Lung (tissue), 12 donors: ENCODE measurements around the gene EML1. TPM values are rescaled to one million over a fixed set of nuclear protein-coding genes. Genes with fewer than 3 reads are reported as not detected.

Experiments
- ATAC-seq: fragments of 200-7000 bp; cut with Tn5 transposase; one replicate; pipeline ENCODE4 v1.9.1; 2020; ENCODE audit warnings: moderate number of reproducible peaks; ENCODE audit not compliant: insufficient read depth, low FRiP score
- DNase-seq, 3 donors: peaks; one replicate each; pipeline ENCODE4 v3.0.0-alpha.2; 2013 to 2017
- H3K27ac ChIP-seq, 2 donors: one replicate each; pipeline ENCODE4 v1.5.1; 2013; ENCODE audit warnings: mild to moderate bottlenecking in 2 of 2, moderate library complexity in 2 of 2, control low read depth in 1 of 2, inconsistent platforms in 1 of 2, low read depth in 1 of 2, low read length in 1 of 2
- H3K27me3 ChIP-seq, 3 donors: one replicate each; pipeline ENCODE4 v1.5.1; 2013; ENCODE audit warnings: low read length in 2 of 3; ENCODE audit not compliant: control insufficient read depth in 3 of 3, insufficient read depth in 3 of 3
- H3K36me3 ChIP-seq, 4 donors: one replicate each; pipeline ENCODE4 v1.5.1; 2013; ENCODE audit warnings: low read length in 4 of 4, mild to moderate bottlenecking in 1 of 4, moderate library complexity in 1 of 4; ENCODE audit not compliant: control insufficient read depth in 4 of 4, insufficient read depth in 4 of 4
- H3K4me1 ChIP-seq, 5 donors: one replicate each; pipeline ENCODE4 v1.5.1; 2013; ENCODE audit warnings: low read length in 5 of 5, mild to moderate bottlenecking in 2 of 5, moderate library complexity in 1 of 5; ENCODE audit not compliant: control insufficient read depth in 5 of 5, insufficient read depth in 5 of 5
- H3K4me3 ChIP-seq: one replicate; pipeline ENCODE4 v1.5.1; 2013; ENCODE audit warnings: mild to moderate bottlenecking, control low read depth, moderate library complexity
- H3K9ac ChIP-seq, 2 donors: one replicate each; pipeline ENCODE4 v1.5.1; 2013; ENCODE audit warnings: low read length in 2 of 2, control low read depth in 1 of 2; ENCODE audit not compliant: insufficient read depth in 1 of 2
- H3K9me3 ChIP-seq, 4 donors: one replicate each; pipeline ENCODE4 v1.5.1; 2013; ENCODE audit warnings: low read length in 3 of 4, mild to moderate bottlenecking in 1 of 4, moderate library complexity in 1 of 4; ENCODE audit not compliant: control insufficient read depth in 4 of 4, insufficient read depth in 3 of 4
- CTCF ChIP-seq: IDR thresholded peaks from 2 replicates; pipeline ENCODE4 v1.5.1; 2012; ENCODE audit warnings: mild to moderate bottlenecking; ENCODE audit errors: control extremely low read depth, extremely low read depth
- WGBS, 2 donors: extraction: QIAGEN DNeasy Blood & Tissue Kit; methylation state at CpG; one replicate each; pipeline ENCODE4 v1.1.7; 2013; 5-methylcytosine and 5-hydroxymethylcytosine counted together
- polyA plus RNA-seq, 2 donors: library from polyadenylated mRNA; stranded (reverse); fragments of 200-250 nt; gene quantifications; one replicate each; pipeline ENCODE4 v1.2.1, GENCODE V29; 2013
- total RNA-seq, 2 donors: library from RNA; depleted of rRNA in 1 of 2; stranded (reverse); fragments of >200 nt in 1 of 2; gene quantifications; one replicate each; pipeline ENCODE4 v1.2.1, GENCODE V29; 2014 to 2021
- donor health status: control.
- donor health status: control.
- donor health status: Bipolar disorder and iron deficiency.
- donor health status: healthy.
- donor health status: DM: yes; HTN: yes; CAD: no.

Gene EML1
- total and polyA plus RNA-seq, 4 donors: 6.7 to 88.0 (median 22.8) TPM

GRCh38 chr14:99883866-99884650 lies 90.8 kb downstream of the EML1 start:
- Histone ChIP-seq H3K27ac (no peak overlapping the region), H3K9ac (no peak overlapping the region), H3K36me3 (peaks cover 0 to 4% (median 0%) of the 10 kb centered on the region in 4 donors), H3K4me1 (peaks cover 0 to 14% (median 0%) of the 10 kb centered on the region in 5 donors), H3K27me3 (no peaks in the 10 kb centered on the region), H3K4me3 (no peak overlapping the region), H3K9me3 (no peaks in the 10 kb centered on the region)
- ATAC-seq: no peak
- WGBS, 2 donors: 92 to 93% methylated on average over 9 of the region's 9 CpGs
- TF ChIP-seq CTCF: no peak
- DNase-seq: no peak

GRCh38 chr14:99884834-99885648 lies 91.8 kb downstream of the EML1 start:
- TF ChIP-seq CTCF: peak; percentile 59
- Histone ChIP-seq H3K9me3 (no peaks in the 10 kb centered on the region), H3K36me3 (peaks cover 0 to 4% (median 0%) of the 10 kb centered on the region in 4 donors), H3K4me3 (no peak overlapping the region), H3K27me3 (no peaks in the 10 kb centered on the region), H3K9ac (no peak overlapping the region), H3K4me1 (peaks cover 0 to 5% (median 0%) of the 10 kb centered on the region in 5 donors), H3K27ac (no peak overlapping the region)
- 53 to 55% methylated on average over 7 of the region's 7 CpGs for WGBS, 2 donors
- DNase-seq: peak in 2 of 3 donors; percentile 82 to 86
- ATAC-seq: peak; percentile 46

GRCh38 chr14:99885649-99885958 lies 92.4 kb downstream of the EML1 start:
- Histone ChIP-seq H3K27me3 (no peaks in the 10 kb centered on the region), H3K4me3 (no peak overlapping the region), H3K27ac (no peak overlapping the region), H3K4me1 (no peaks in the 10 kb centered on the region), H3K36me3 (peaks cover 0 to 4% (median 0%) of the 10 kb centered on the region in 4 donors), H3K9me3 (no peaks in the 10 kb centered on the region), H3K9ac (no peak overlapping the region)
- ATAC-seq (no peak), DNase-seq (no peak)
- TF ChIP-seq CTCF: no peak
- WGBS, 2 donors: 69 to 72% methylated on average over 3 of the region's 3 CpGs
